H1 (cell line): Measurements from ENCODE around the gene RERE. TPM values are rescaled to one million over a fixed set of nuclear protein-coding genes. Genes with fewer than 3 reads are reported as not detected.
"Not testable (repeated sequence)": the region's sequence is repeated elsewhere in the genome, so short reads cannot be mapped to it uniquely, and the experiment has no call there.

Source experiments
- CTCF ChIA-PET: fragments of 300-600 bp; sonication (Branson Sonifier 250); formaldehyde crosslinking; loops from one replicate; lab custom pipeline; 2021; ENCODE audit not compliant: partially characterized antibody; lab: Charles Lee
- POLR2A ChIA-PET: fragments of 300-600 bp; sonication (Branson Sonifier 250); formaldehyde crosslinking; loops from one replicate; lab custom pipeline; 2021; ENCODE audit warnings: inconsistent platforms; ENCODE audit not compliant: partially characterized antibody; lab: Charles Lee
- DNase-seq, 2 experiments: peaks; one replicate each; pipeline versions ENCODE4 v3.0.0 to v3.0.0-alpha.2; 2010 to 2022; ENCODE audit warnings: low spot score in 2 of 2, low read depth in 1 of 2, mixed read lengths in 1 of 2
- FAIRE-seq: peaks from 2 replicates; lab custom pipeline; 2011; peaks lifted over from hg19 to GRCh38; lab: Jason Lieb, UNC
- H2AFZ ChIP-seq: 2 replicates; pipeline ENCODE4 v1.8.1; 2012; ENCODE audit warnings: low read length, inconsistent platforms
- H2AK5ac ChIP-seq: 2 replicates; pipeline ENCODE4 v1.6.1; 2013; ENCODE audit warnings: low read depth, low read length
- H2BK120ac ChIP-seq: replicated peaks from 2 replicates; pipeline ENCODE3; 2013; ENCODE audit warnings: low read depth, low read length, inconsistent platforms
- H2BK12ac ChIP-seq: 2 replicates; pipeline ENCODE4 v1.6.1; 2013; ENCODE audit warnings: low read depth, low read length
- H2BK15ac ChIP-seq: 2 replicates; pipeline ENCODE4 v1.6.1; 2013; ENCODE audit warnings: low read length
- H2BK20ac ChIP-seq: 2 replicates; pipeline ENCODE4 v1.6.1; 2013; ENCODE audit warnings: low read length
- H2BK5ac ChIP-seq: 2 replicates; pipeline ENCODE4 v1.6.1; 2013; ENCODE audit warnings: low read depth, low read length
- H3K14ac ChIP-seq: 2 replicates; pipeline ENCODE4 v1.6.1; 2013; ENCODE audit warnings: inconsistent platforms; ENCODE audit not compliant: insufficient read length
- H3K18ac ChIP-seq: 2 replicates; pipeline ENCODE4 v1.6.1; 2013; ENCODE audit warnings: low read length; ENCODE audit errors: extremely low read depth
- H3K23ac ChIP-seq: 2 replicates; pipeline ENCODE4 v1.6.1; 2013; ENCODE audit warnings: inconsistent platforms; ENCODE audit not compliant: insufficient read length
- H3K23me2 ChIP-seq: 2 replicates; pipeline ENCODE4 v1.6.1; 2013; ENCODE audit warnings: low read depth, low read length
- H3K27ac ChIP-seq: 2 replicates; pipeline ENCODE4 v1.6.1; 2011; ENCODE audit warnings: low read depth, low read length, inconsistent platforms
- H3K27me3 ChIP-seq, 4 experiments: replicated peaks in 1 of 4; 1 replicate in 1 of 4; 2 replicates in 3 of 4; pipeline versions ENCODE4 v1.6.1 to v1.8.1; 2011 to 2013; ENCODE audit warnings: low read length in 3 of 4, mild to moderate bottlenecking in 3 of 4, inconsistent platforms in 2 of 4, mixed read lengths in 2 of 4, moderate library complexity in 1 of 4; ENCODE audit not compliant: control insufficient read depth in 3 of 4, insufficient read depth in 3 of 4; ENCODE audit errors: extremely low read depth in 1 of 4
- H3K36me3 ChIP-seq, 4 experiments: 2 replicates each; pipeline versions ENCODE4 v1.6.1 to v1.8.1; 2011 to 2013; ENCODE audit warnings: mild to moderate bottlenecking in 4 of 4, low read length in 3 of 4, moderate library complexity in 2 of 4, control low read depth in 1 of 4, inconsistent platforms in 1 of 4; ENCODE audit not compliant: insufficient read depth in 4 of 4, control insufficient read depth in 2 of 4
- H3K4ac ChIP-seq: replicated peaks from 2 replicates; pipeline ENCODE3; 2013; ENCODE audit warnings: low read length, low read depth, mixed read lengths, inconsistent platforms; ENCODE audit not compliant: insufficient read length
- H3K4me1 ChIP-seq, 4 experiments: replicated peaks in 1 of 4; 1 replicate in 1 of 4; 2 replicates in 3 of 4; pipeline versions ENCODE4 v1.6.1 to v1.8.1; 2011 to 2013; ENCODE audit warnings: low read length in 3 of 4, inconsistent platforms in 2 of 4, mixed read lengths in 1 of 4; ENCODE audit not compliant: insufficient read depth in 4 of 4, control insufficient read depth in 3 of 4
- H3K4me2 ChIP-seq, 2 experiments: 2 replicates each; pipeline versions ENCODE4 v1.6.1 to v1.8.1; 2011 to 2013; ENCODE audit warnings: low read depth in 2 of 2, low read length in 2 of 2, control low read depth in 1 of 2, inconsistent platforms in 1 of 2, mild to moderate bottlenecking in 1 of 2; ENCODE audit not compliant: insufficient read depth in 1 of 2
- H3K4me3 ChIP-seq, 4 experiments: fragments of 200-600, 300-600 bp in 1 of 4; sonication (generic), shearing (Covaris generic), sonication (Bioruptor Twin) in 1 of 4; 2 replicates each; pipeline versions ENCODE4 v1.5.1 to v1.8.1; 2011 to 2016; ENCODE audit warnings: low read length in 4 of 4, low read depth in 3 of 4, control low read depth in 2 of 4, inconsistent platforms in 2 of 4, mild to moderate bottlenecking in 2 of 4, mixed read lengths in 1 of 4, moderate library complexity in 1 of 4; ENCODE audit not compliant: insufficient read depth in 2 of 4; ENCODE audit errors: extremely low read depth in 1 of 4
- H3K56ac ChIP-seq: replicated peaks from 2 replicates; pipeline ENCODE3; 2013; ENCODE audit warnings: low read depth, mild to moderate bottlenecking, mixed read lengths, low read length, inconsistent platforms; ENCODE audit not compliant: insufficient read length
- H3K79me1 ChIP-seq: 2 replicates; pipeline ENCODE4 v1.6.1; 2013; ENCODE audit warnings: low read depth, low read length, control low read depth
- H3K79me2 ChIP-seq, 2 experiments: 2 replicates each; pipeline versions ENCODE4 v1.6.1 to v1.8.1; 2012 to 2013; ENCODE audit warnings: low read length in 2 of 2, mild to moderate bottlenecking in 2 of 2, inconsistent platforms in 1 of 2; ENCODE audit not compliant: insufficient read depth in 2 of 2, control insufficient read depth in 1 of 2
- H3K9ac ChIP-seq, 4 experiments: replicated peaks in 1 of 4; 1 replicate in 1 of 4; 2 replicates in 3 of 4; pipeline versions ENCODE4 v1.6.1 to v1.8.1; 2011 to 2013; ENCODE audit warnings: low read depth in 3 of 4, low read length in 3 of 4, control low read depth in 2 of 4, mild to moderate bottlenecking in 2 of 4, moderate library complexity in 2 of 4, inconsistent platforms in 1 of 4; ENCODE audit errors: extremely low read depth in 1 of 4
- H3K9me3 ChIP-seq, 2 experiments: 2 replicates each; pipeline versions ENCODE4 v1.6.1 to v1.8.1; 2012 to 2013; ENCODE audit warnings: mild to moderate bottlenecking in 2 of 2, moderate library complexity in 2 of 2, control low read depth in 1 of 2, inconsistent platforms in 1 of 2, low read depth in 1 of 2, low read length in 1 of 2, mixed read lengths in 1 of 2; ENCODE audit not compliant: insufficient read depth in 2 of 2
- H4K20me1 ChIP-seq, 2 experiments: replicated peaks in 1 of 2; 2 replicates each; pipeline versions ENCODE3 to v1.8.1; 2011 to 2013; ENCODE audit warnings: inconsistent platforms in 2 of 2, low read length in 2 of 2, mild to moderate bottlenecking in 1 of 2; ENCODE audit not compliant: insufficient read depth in 2 of 2, control insufficient read depth in 1 of 2
- H4K5ac ChIP-seq: 2 replicates; pipeline ENCODE4 v1.6.1; 2013; ENCODE audit warnings: low read length, low read depth, mixed read lengths, inconsistent platforms; ENCODE audit not compliant: insufficient read length
- H4K8ac ChIP-seq: 2 replicates; pipeline ENCODE4 v1.8.0; 2013; ENCODE audit warnings: mild to moderate bottlenecking, moderate library complexity, low read length, inconsistent platforms; ENCODE audit not compliant: insufficient read depth; ENCODE audit errors: extremely low read depth
- H4K91ac ChIP-seq: replicated peaks from 2 replicates; pipeline ENCODE3; 2013; ENCODE audit warnings: low read length, mixed read lengths, inconsistent platforms; ENCODE audit not compliant: insufficient read length
- WGBS, 2 experiments: shearing (Covaris generic) in 1 of 2; methylation state at CpG; one replicate each; pipeline versions ENCODE4 v1.1.6 to v1.1.7; 2013 to 2015; ENCODE audit warnings: low lambda C conversion rate in 2 of 2, mixed read lengths in 2 of 2, inconsistent platforms in 1 of 2, low coverage in 1 of 2, missing lambda C conversion rate in 1 of 2; ENCODE audit not compliant: insufficient replicate concordance in 2 of 2, insufficient coverage in 1 of 2, insufficient read length in 1 of 2; ENCODE audit errors: extremely low coverage in 1 of 2, missing lambda C conversion rate in 1 of 2; 5-methylcytosine and 5-hydroxymethylcytosine counted together
- polyA plus RNA-seq, 7 experiments: library from polyadenylated mRNA; depleted of rRNA in 3 of 7; stranded (reverse) in 5 of 7; unstranded in 2 of 7; fragments of >200 nt in 5 of 7; fragments of 200-250 nt in 2 of 7; gene quantifications; 1 replicate in 5 of 7; 2 replicates in 1 of 7; 4 replicates in 1 of 7; pipeline versions ENCODE4 v1.2.1 to v1.2.3, GENCODE V29; 2011 to 2013; ENCODE audit warnings: missing spikeins in 2 of 7, mixed read lengths in 2 of 7
- total RNA-seq: library from RNA; stranded (reverse); fragmentation: NEBNext Ultra II Directional; extraction: Animal tissue kit (Norgen Biotek cat#: 25700); gene quantifications from 2 replicates; pipeline ENCODE4 v1.2.1, GENCODE V29; 2021

The RERE gene
- total and polyA plus RNA-seq, 2 of the 8 experiments (the other 6 are each of a cell fraction or from before 2014, with no cell fraction given), result 15.3 to 142 TPM

DNA sequence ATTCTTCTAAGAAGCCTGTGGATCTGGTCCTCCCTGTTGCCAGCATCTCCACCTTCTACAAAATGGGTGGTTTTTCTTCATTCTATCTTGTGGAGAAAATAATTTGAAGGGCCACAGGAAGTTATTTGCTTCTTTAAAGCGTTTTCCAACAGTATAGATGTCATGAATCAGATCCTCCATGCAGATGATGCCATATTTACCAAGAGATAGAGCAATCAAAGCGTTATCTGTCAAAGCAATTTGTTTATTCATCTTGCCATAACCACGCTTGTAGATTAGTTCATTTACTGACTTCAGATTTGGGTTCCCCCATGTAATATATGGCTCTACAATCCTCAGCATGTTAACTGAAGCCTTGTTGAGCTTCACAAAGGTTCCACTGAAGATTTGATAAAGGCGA lies 31.2 kb downstream of the RERE start:
- not testable (repeated sequence) for H2AFZ ChIP-seq, H3K56ac ChIP-seq, H2BK12ac ChIP-seq, H2AK5ac ChIP-seq, H2BK20ac ChIP-seq, H3K23me2 ChIP-seq, H3K23ac ChIP-seq, H2BK120ac ChIP-seq, H3K36me3 ChIP-seq, H4K8ac ChIP-seq, H2BK15ac ChIP-seq, DNase-seq, FAIRE-seq, H4K91ac ChIP-seq, H3K27me3 ChIP-seq, H4K5ac ChIP-seq, H3K79me1 ChIP-seq, H3K4me2 ChIP-seq, H3K18ac ChIP-seq, H3K4ac ChIP-seq, H2BK5ac ChIP-seq, H3K9me3 ChIP-seq, H3K27ac ChIP-seq, H3K4me3 ChIP-seq, H3K9ac ChIP-seq, H4K20me1 ChIP-seq, H3K14ac ChIP-seq
- WGBS, 2 experiments, result 95% methylated on average over 4 of the region's 4 CpGs; no CpG with 5 or more reads in 1 of the 2 experiments
- ChIA-PET POLR2A (interaction anchor here (1.2 kb wide), 1 partner anchor 17 kb away, joined by 3 read pairs; no protein-coding TSS in a partner anchor), CTCF (interaction anchor here (0.7 to 4.0 kb wide), 3 partner anchors 25 to 63 kb away, joined by 3 to 13 read pairs (median 5); no protein-coding TSS in a partner anchor)
- Histone ChIP-seq H3K4me1 (peaks cover 6 to 18% (median 11%) of the 10 kb centered on the region in 4 experiments), H3K79me2 (peaks cover 3 to 71% of the 10 kb centered on the region in 2 experiments; a peak in 3 of 4 replicates)
